Gastrocnemius medialis (tissue), 4 donors: Measurements from ENCODE around the gene SLC17A8. TPM values are rescaled to one million over a fixed set of nuclear protein-coding genes. Genes with fewer than 3 reads are reported as not detected.

ENCODE experiments used
- ATAC-seq, 2 donors: fragments of 150-250 bp; one replicate each; pipeline ENCODE4 v1.9.1; 2016
- DNase-seq, 2 donors: peaks; one replicate each; pipeline ENCODE4 v3.0.0-alpha.2; 2019
- H3K27ac ChIP-seq, 4 donors: fragments of 200-600 bp; sonication (generic); 1 replicate in 1 of 4; 2 replicates in 3 of 4; pipeline ENCODE4 v1.5.1; 2016 to 2018; ENCODE audit warnings: mild to moderate bottlenecking in 2 of 4, moderate library complexity in 1 of 4
- H3K27me3 ChIP-seq, 3 donors: fragments of 200-600 bp; sonication (generic) in 2 of 3; 1 replicate in 1 of 3; 2 replicates in 2 of 3; pipeline versions ENCODE4 v1.5.1 to v1.6.0; 2016 to 2019; ENCODE audit warnings: mild to moderate bottlenecking in 1 of 3, moderate library complexity in 1 of 3
- H3K36me3 ChIP-seq, 2 donors: fragments of 200-600 bp; sonication (generic) in 1 of 2; one replicate each; pipeline ENCODE4 v1.5.1; 2017 to 2018
- H3K4me1 ChIP-seq, 2 donors: fragments of 200-600 bp; sonication (generic) in 1 of 2; one replicate each; pipeline ENCODE4 v1.5.1; 2016 to 2017; ENCODE audit warnings: mild to moderate bottlenecking in 2 of 2
- H3K4me3 ChIP-seq, 4 donors: fragments of 200-600 bp; sonication (generic) in 3 of 4; 1 replicate in 1 of 4; 2 replicates in 3 of 4; pipeline ENCODE4 v1.5.1; 2016 to 2019; ENCODE audit warnings: mild to moderate bottlenecking in 2 of 4
- H3K9me3 ChIP-seq, 3 donors: fragments of 200-600 bp; sonication (generic) in 2 of 3; 1 replicate in 1 of 3; 2 replicates in 2 of 3; pipeline ENCODE4 v1.5.1; 2016 to 2019
- POLR2A ChIP-seq, 2 donors: fragments of 450-650 bp; IDR thresholded peaks; one replicate each; pipeline ENCODE4 v1.6.1; 2017; ENCODE audit warnings: antibody characterized with exemption in 2 of 2, mild to moderate bottlenecking in 2 of 2, moderate library complexity in 2 of 2
- in situ Hi-C, 4 donors: fragments of 200-750 bp; cut with MboI; loops; one replicate each; pipeline versions ENCODE4 v1.15.0 to v1.8.0; 2017; ENCODE audit warnings: low sequenced_read_pairs in 4 of 4
- intact Hi-C: fragments of 100-400 bp; cut with DNase I; formaldehyde crosslinking; loops from one replicate; pipeline ENCODE4 v1.15.1; 2023; ENCODE audit warnings: low total_unique reads
- total RNA-seq, 4 donors: library from RNA; depleted of rRNA; stranded (reverse); fragments of >200 nt; gene quantifications; one replicate each; pipeline versions ENCODE4 v1.1.0 to v1.2.3, GENCODE V29; 2016
- TF ChIP-seq, protein P1 (sequence below), 5 experiments: fragments of 450-650 bp in 3 of 5; fragments of 200-600 bp in 2 of 5; sonication (generic) in 2 of 5; IDR thresholded peaks in 4 of 5; conservative IDR thresholded peaks in 1 of 5; 1 replicate in 4 of 5; 2 replicates in 1 of 5; pipeline ENCODE4 v1.5.1; 2016 to 2019; ENCODE audit warnings: antibody characterized with exemption in 5 of 5, mild to moderate bottlenecking in 3 of 5, moderate library complexity in 3 of 5

SLC17A8 gene
- total RNA-seq, 4 donors from 2014 or later: 0.31 TPM; not detected in 3

DNA sequence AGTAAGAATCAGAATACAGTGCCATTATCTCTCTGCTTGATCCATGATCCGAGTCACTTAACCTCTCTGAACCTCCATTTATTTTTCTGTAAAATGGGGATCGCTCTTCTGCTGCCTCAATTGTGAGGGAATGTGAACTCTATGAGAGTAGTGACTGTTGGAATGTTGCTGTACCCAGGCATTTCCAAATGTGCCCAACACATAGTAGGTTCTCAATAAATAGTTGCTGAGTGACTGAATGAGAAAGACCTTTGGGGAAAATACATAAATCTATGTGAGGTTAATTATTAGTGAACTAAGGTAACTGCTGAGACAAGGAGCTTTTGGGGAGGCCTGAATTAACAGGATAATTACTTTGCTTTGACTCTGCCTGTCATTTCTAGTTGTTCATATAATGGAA, 82.9 kb downstream of the SLC17A8 start:
- no peak for TF ChIP-seq POLR2A (IDR thresholded peaks at IDR 0.05)
- TF ChIP-seq, protein P1, sequence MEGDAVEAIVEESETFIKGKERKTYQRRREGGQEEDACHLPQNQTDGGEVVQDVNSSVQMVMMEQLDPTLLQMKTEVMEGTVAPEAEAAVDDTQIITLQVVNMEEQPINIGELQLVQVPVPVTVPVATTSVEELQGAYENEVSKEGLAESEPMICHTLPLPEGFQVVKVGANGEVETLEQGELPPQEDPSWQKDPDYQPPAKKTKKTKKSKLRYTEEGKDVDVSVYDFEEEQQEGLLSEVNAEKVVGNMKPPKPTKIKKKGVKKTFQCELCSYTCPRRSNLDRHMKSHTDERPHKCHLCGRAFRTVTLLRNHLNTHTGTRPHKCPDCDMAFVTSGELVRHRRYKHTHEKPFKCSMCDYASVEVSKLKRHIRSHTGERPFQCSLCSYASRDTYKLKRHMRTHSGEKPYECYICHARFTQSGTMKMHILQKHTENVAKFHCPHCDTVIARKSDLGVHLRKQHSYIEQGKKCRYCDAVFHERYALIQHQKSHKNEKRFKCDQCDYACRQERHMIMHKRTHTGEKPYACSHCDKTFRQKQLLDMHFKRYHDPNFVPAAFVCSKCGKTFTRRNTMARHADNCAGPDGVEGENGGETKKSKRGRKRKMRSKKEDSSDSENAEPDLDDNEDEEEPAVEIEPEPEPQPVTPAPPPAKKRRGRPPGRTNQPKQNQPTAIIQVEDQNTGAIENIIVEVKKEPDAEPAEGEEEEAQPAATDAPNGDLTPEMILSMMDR (IDR thresholded peaks at IDR 0.05 in 4 of 5, conservative IDR thresholded peaks at IDR 0.05 in 1 of 5): no peak
- Histone ChIP-seq H3K27ac (no peak overlapping the region), H3K4me1 (no peaks in the 10 kb centered on the region), H3K36me3 (no peaks in the 10 kb centered on the region), H3K27me3 (no peaks in the 10 kb centered on the region), H3K9me3 (no peaks in the 10 kb centered on the region), H3K4me3 (no peak overlapping the region)
- intact Hi-C loops (no loop called here), in situ Hi-C loops (no loop called here)
- no peak for DNase-seq
- ATAC-seq: no peak

DNA sequence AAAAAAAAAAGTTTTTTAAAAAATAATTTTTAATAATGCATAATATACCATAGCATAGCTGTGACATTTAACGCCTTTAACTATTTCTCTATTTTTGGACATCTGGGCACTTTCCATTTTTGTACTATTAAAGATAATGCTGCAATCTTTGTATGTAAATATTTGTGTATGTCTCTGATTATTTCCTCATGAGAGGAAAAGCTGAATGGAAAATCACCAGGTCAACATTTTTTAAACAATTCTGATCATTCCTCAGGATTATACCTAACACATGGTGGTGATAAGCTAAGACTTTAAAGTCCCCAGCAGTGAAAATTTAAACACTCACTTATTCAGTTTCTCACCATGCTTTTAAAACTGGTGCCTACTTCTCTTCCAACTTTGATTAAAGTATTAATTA, 85.5 kb downstream of the SLC17A8 start:
- DNase-seq (no peak), ATAC-seq (no peak)
- TF ChIP-seq, protein P1 (IDR thresholded peaks at IDR 0.05 in 4 of 5, conservative IDR thresholded peaks at IDR 0.05 in 1 of 5): no peak
- TF ChIP-seq POLR2A (IDR thresholded peaks at IDR 0.05): no peak
- intact Hi-C loops: no loop called here
- in situ Hi-C loops: no loop called here
- Histone ChIP-seq H3K27ac (no peak overlapping the region), H3K4me1 (no peaks in the 10 kb centered on the region), H3K9me3 (no peaks in the 10 kb centered on the region), H3K4me3 (no peak overlapping the region), H3K27me3 (no peaks in the 10 kb centered on the region), H3K36me3 (no peaks in the 10 kb centered on the region)

DNA sequence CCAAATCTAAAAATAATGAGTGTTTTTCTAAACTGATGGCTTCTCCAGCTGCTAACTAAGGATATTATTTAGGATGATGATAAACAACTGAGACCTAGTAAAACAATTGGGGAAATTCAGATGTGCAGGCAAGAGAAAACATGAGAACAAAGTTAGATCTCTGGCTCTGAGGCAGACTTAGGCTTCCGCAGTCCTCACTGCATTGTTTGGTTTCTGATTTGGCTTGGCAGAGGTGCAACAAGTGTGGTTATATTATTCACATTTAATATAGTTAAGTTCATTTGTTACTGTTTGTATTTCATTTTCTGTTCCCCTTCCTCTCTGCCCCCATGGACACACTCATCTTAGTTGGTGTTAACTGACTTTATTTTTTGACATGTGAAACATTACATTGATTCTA, 86.6 kb downstream of the SLC17A8 start:
- in situ Hi-C loops: no loop called here
- intact Hi-C loops: no loop called here
- Histone ChIP-seq H3K4me1 (no peaks in the 10 kb centered on the region), H3K9me3 (no peaks in the 10 kb centered on the region), H3K27ac (no peak overlapping the region), H3K27me3 (no peaks in the 10 kb centered on the region), H3K36me3 (no peaks in the 10 kb centered on the region), H3K4me3 (no peak overlapping the region)
- DNase-seq: no peak
- no peak for ATAC-seq
- TF ChIP-seq POLR2A (IDR thresholded peaks at IDR 0.05): no peak
- TF ChIP-seq, protein P1 (IDR thresholded peaks at IDR 0.05 in 4 of 5, conservative IDR thresholded peaks at IDR 0.05 in 1 of 5): no peak

DNA sequence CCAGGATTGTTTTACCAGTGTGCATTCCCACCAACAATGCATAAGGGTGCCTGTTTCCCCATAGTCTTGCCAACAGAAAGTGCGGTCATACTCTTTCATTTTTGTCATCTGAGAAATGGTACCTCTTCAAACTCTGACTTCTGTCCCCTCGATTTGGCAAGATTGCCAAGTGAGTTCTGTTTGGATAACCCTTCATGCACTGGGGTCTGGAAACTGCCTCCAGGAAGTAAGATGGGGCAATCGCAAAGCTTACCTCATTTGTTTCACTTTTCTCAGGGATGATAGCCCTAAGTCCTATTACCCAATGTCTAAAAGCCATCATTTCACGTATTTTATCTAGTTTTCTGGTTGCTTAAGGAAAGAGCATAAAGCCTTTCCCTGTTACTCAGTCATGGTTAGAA, 88.2 kb downstream of the SLC17A8 start:
- H3K9me3 ChIP-seq: no peaks in the 10 kb centered on the region
- no peak for ATAC-seq
- intact Hi-C loops (no loop called here), in situ Hi-C loops (no loop called here)
- no peaks in the 10 kb centered on the region for H3K27me3 ChIP-seq
- no peaks in the 10 kb centered on the region for H3K4me1 ChIP-seq
- no peak overlapping the region for H3K4me3 ChIP-seq
- no peak overlapping the region for H3K27ac ChIP-seq
- TF ChIP-seq POLR2A (IDR thresholded peaks at IDR 0.05): no peak
- TF ChIP-seq, protein P1 (IDR thresholded peaks at IDR 0.05 in 4 of 5, conservative IDR thresholded peaks at IDR 0.05 in 1 of 5): no peak
- DNase-seq: no peak
- no peaks in the 10 kb centered on the region for H3K36me3 ChIP-seq

DNA sequence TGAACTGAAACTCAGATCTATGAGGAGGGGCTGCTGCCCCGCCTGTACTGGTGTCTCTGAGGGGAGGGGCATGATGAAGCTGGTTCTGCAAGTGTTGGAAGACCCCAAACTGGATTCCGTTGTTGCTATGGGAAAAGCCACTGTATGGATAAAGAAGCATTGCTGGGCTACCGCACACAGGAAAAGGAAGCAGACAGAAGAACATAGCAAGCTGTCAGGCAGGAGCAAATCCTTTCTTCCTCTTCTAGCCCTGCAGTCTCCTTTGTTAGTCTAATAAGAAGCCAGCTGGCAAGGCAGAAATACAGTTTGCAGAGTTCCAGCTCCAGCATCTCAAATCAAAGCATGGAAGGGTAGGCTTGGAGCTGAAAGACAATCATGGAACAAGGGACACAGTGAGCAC, 90.5 kb downstream of the SLC17A8 start:
- intact Hi-C loops: no loop called here
- Histone ChIP-seq H3K9me3 (no peaks in the 10 kb centered on the region), H3K4me1 (no peaks in the 10 kb centered on the region), H3K4me3 (no peak overlapping the region), H3K36me3 (no peaks in the 10 kb centered on the region), H3K27me3 (no peaks in the 10 kb centered on the region), H3K27ac (no peak overlapping the region)
- ATAC-seq (no peak), DNase-seq (no peak)
- TF ChIP-seq POLR2A (IDR thresholded peaks at IDR 0.05): no peak
- TF ChIP-seq, protein P1 (IDR thresholded peaks at IDR 0.05 in 4 of 5, conservative IDR thresholded peaks at IDR 0.05 in 1 of 5): no peak
- in situ Hi-C loops: no loop called here
